Activated naive CD4-positive, alpha-beta T cell treated with anti-CD3 and anti-CD28 coated beads, Interleukin-2, amount 50 U/mL, for 16 hours (primary cell): ENCODE data around the gene CLIP1.
"Not testable (repeated sequence)": the region's sequence is repeated elsewhere in the genome, so short reads cannot be mapped to it uniquely, and the experiment has no call there.

ENCODE experiments used
- DNase-seq: peaks from one replicate; pipeline ENCODE4 v3.0.0-alpha.2; 2020

Gene CLIP1

DNA sequence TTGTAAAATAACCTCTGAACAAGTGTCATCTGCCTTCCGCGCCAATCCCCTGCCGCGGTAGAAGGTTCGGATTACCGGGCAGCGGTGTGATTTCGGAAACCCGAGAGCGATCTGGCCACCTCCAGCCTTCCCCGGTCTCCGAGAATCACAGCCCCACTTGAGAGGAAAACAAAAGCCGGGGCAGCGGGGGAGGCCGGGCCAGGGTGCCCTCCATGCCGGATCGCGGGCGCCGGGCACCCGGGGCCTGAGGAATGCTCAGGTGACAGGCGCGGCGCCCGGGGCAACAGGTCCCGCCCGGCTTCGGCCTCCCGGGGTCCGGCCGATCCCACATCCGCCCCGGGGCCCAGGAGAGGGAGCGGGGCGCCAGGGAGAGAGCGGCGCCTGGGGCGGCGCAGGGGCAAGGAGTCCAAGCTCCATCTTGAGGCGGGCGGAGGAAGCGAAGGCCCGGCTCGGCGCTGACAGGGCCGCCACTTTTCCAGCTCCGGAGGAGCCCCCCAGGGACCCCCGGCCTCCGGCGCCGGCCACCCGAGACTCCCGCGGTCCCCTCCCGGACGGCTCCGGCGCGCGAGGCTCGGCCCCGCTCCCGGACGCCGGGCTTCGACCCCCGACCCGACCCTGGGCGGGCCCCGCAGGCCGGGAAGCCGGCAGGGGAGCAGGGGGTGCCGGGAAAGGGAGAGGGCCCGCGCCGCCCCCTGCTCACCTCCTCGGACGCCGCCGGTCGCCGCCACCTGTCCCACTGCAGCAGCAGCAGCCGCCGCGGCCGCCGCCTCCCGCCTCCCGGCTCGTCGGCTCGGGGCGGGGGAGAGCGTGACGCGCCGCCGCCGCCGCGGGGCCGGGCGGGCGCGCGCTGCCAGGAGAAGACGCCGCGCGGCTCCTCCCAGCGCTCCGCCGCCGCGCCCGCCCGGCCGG, at the start of gene CLIP1:
CLIP1 (minus strand) TSS at position 849 of the 909 bp plus-strand sequence. CDS start 42,217 bp downstream, outside the sequence.
- DNase-seq = peak; percentile 65

- DNase-seq = no peak
Observed at GRCh38 chr12:122471324-122472226, 49.1 kb upstream of the CLIP1 start.

DNA sequence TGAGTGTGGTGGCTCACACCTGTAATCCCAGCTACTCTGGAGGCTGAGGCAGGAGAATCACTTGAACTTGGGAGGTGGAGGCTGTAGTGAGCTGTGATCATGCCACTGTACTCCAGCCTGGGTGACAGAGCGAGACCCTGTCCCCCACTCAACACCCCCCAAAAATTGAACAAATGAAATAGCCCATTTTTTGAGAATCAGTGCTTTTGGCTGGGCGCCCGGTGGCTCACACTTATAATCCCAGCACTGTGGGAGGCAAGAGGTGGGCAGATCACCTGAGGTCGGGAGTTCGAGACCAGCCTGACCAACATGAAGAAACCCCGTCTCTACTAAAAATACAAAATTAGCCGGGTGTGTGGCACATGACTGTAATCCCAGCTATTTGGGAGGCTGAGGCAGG, 48.1 kb upstream of the CLIP1 start:
- DNase-seq = not testable (repeated sequence)

GRCh38 chr12:122469856-122470255, 47.4 kb upstream of the CLIP1 start:
- DNase-seq = not testable (repeated sequence)

GRCh38 chr12:122467983-122468382, 45.5 kb upstream of the CLIP1 start:
- no peak for DNase-seq

DNA sequence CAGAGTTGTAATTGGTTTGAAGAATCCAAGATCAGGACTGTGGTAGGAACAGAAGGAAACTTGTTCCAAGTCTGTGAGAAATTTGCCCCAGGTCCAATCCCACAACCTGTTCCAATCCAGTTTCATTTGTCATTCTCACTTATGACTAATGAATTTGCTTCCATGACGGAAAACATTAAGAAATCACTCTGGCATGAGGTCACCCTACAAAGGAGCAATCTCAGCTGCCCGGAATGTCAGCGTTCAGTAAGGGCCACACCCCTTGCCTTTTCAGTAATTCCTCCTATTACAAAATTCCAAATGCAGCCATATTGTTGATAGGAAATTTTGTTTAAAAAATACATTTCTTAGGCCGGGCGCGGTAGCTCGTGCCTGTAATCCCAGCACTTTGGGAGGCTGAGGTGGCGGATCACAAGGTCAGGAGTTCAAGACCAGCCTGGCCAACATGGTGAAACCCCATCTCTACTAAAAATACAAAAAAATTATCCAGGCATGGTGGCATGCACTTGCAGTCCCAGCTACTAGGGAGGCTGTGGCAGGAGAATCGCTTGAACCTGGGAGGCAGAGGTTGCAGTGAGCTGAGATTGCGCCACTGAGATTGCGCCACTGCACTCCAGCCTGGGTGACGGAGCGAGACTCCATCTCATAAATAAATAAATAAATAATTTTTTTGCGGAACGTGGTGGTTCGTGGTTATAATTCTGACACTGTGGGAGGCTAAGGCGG, 42.0 kb upstream of the CLIP1 start:
- DNase-seq = not testable (repeated sequence)

DNA sequence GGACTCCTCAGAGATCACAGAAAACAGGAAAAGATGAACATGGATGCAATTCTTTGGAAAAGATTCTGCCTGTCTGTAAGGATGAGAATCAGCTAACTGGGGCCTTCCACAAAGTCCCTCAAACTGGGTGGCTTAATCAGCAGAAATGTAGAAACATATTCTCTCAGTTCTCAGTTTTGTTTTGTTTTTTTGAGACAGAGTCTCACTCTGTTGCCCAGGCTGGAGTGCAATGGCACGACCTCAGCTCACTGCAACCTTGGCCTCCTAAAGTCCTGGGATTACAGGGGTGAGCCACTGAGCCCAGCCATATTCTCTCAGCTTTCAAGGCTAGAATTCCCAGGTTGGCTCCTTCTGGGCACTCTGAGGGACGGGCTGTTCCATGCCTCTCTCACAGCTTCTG, 38.2 kb upstream of the CLIP1 start:
- no peak for DNase-seq

GRCh38 chr12:122460061-122460460, 37.6 kb upstream of the CLIP1 start:
- no peak for DNase-seq

DNA sequence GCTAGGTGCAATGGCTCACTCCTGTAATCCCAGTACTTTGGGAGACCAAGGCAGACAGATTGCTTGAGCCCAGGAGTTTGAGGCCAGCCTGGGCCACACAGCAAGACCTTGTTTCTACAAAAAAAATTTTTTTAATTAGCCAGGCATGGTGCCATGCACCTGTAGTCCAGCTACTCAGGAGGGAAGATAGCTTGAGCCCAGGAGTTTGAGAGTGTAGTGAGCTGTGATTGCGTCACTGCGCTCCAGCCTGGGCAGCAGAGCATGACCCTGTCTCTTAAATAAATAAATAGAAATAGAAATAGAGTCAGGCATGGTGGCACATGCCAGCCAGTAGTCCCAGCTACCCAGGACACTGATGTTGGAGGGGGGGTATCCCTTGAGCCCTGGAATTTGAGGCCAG, 36.7 kb upstream of the CLIP1 start:
- no peak for DNase-seq

GRCh38 chr12:122458105-122459035, 35.9 kb upstream of the CLIP1 start:
- DNase-seq = no peak

- no peak for DNase-seq
Observed at GRCh38 chr12:122457627-122458026, 35.2 kb upstream of the CLIP1 start.

DNA sequence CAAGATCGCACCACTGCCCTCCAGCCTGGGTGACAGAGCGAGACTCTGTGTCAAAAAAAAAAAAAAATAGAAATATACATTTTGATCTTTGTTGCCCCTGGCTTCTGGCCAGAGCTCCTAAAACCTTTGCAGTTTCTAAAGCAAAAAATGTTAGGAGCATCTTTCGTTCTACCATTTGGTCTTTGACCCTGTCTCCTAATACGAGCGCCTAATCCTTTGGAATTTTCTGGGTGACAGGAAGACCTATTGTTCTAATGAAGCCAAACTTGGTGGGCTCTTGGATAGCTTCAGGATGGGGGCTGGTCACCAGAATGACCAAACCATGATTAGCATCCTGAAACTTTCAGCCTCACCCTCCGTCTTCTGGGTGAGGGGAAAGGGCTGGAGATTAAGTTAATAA, 32.3 kb upstream of the CLIP1 start:
- no peak for DNase-seq

- DNase-seq = no peak
Observed at GRCh38 chr12:122454250-122454721, 31.8 kb upstream of the CLIP1 start.

- no peak for DNase-seq
Observed at GRCh38 chr12:122452701-122453285, 30.3 kb upstream of the CLIP1 start.

- DNase-seq = peak; percentile 17
Observed at GRCh38 chr12:122449317-122449716, 26.8 kb upstream of the CLIP1 start.

- DNase-seq = not testable (repeated sequence)
Observed at GRCh38 chr12:122447825-122448224, 25.4 kb upstream of the CLIP1 start.

DNA sequence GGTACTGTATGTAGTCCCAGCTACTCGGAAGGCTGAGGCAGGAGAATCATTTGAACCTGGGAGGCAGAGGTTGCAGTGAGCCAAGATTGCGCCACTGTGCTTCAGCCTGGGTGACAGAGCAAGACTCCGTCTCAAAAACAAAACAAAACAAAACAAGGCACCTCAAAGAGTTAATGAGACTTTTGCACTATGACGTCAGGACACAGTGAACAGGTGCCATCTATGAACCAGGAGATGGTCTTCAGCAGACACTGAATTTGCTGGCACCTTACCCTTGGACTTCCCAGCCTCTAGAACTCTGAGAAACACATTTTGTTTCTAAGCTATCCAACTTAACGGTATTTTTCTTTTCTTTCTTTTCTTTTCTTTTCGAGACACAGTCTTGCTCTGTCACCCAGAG, 23.9 kb upstream of the CLIP1 start:
- not testable (repeated sequence) for DNase-seq

DNA sequence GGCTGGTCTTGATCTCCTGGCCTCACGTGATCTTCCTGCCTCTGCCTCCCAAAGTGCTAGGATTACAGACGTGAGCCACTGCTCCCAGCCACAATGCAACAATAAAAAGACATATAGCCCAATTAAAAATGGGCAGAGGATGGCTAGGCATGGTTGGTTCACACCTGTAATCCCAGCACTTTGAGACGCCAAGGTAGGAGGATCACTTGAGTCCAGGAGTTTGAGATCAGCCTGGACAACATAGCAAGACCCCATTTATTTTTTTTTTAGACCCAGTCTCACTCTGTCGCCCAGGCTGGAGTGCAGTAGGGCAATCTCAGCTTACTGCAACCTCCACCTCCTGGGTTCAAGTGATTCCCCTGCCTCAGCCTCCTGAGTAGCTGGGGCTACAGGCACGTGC, 21.6 kb upstream of the CLIP1 start:
- not testable (repeated sequence) for DNase-seq

GRCh38 chr12:122438822-122439221, 16.4 kb upstream of the CLIP1 start:
- DNase-seq = not testable (repeated sequence)

DNA sequence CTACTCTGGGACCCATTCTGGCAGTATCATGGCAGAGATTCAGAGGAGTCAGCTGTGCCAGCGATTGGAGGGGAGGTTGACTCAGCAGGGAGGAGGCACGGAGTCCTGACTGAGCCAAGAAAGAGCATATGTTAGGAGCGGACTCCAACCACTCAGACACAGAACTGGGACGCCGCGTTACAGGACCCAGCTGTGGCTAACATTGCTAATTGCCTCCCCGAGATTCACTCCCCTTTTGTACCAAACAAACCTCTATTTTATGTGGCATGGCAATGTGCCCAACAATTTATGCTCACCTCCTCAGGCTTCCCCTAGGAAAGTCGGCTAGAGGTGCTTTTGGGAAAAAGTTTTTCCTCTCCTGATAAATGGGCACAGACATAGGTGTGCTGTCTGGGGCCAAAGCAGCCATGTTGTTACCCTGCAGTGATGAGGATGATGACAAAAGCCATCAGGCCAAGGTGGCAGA, 15.2 kb upstream of the CLIP1 start:
- no peak for DNase-seq

DNA sequence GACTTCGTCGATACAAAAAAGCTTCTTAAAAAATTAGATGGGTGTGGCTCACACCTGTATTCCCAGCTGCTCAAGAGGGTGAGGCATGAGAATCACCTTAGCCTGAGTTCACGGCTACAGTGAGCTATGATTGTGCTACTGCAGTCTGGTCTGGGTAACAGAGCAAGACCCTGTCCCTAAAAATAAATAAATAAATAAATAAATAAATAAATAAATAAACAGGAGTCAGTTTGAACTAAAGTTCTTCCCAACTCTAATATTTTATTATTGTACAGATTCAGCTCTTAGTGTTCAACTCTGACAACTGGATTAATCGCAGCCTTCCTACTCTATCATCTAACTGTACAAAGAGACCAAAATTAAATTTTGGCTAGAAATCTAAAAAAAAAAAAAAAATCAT, 12.7 kb upstream of the CLIP1 start:
- no peak for DNase-seq
